Measurements from ENCODE around the gene EXOSC9. TPM values are rescaled to one million over a fixed set of nuclear protein-coding genes. Genes with fewer than 3 reads are reported as not detected.

The EXOSC9 gene
- polyA plus RNA-seq, 1 donor from 2014 or later = 67.4 TPM

DNA sequence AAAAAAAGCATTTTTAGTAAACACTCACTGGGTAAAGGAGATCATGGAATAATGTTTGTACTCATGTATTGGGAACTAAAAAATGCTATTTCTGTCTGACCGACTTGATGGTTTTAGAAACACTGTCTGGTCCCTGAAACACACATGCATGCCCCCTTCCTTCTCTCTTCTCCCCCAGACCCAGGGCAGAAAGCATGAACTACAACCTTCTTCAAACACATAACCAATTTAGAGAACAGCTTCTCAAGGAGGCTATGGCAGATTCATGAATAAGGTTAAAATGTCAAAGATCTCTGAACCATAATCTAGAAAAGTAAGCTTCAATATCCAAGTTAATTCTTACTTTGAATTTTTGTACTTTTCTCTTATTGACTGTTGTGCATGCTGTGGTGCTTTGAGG, 16.6 kb downstream of the EXOSC9 start:
- no peak for TF ChIP-seq TAF1 (IDR thresholded peaks at IDR 0.05; ENCODE audit: low read depth)
- no peak for TF ChIP-seq RAD21 (conservative IDR thresholded peaks at IDR 0.05)
- TF ChIP-seq, protein P1, sequence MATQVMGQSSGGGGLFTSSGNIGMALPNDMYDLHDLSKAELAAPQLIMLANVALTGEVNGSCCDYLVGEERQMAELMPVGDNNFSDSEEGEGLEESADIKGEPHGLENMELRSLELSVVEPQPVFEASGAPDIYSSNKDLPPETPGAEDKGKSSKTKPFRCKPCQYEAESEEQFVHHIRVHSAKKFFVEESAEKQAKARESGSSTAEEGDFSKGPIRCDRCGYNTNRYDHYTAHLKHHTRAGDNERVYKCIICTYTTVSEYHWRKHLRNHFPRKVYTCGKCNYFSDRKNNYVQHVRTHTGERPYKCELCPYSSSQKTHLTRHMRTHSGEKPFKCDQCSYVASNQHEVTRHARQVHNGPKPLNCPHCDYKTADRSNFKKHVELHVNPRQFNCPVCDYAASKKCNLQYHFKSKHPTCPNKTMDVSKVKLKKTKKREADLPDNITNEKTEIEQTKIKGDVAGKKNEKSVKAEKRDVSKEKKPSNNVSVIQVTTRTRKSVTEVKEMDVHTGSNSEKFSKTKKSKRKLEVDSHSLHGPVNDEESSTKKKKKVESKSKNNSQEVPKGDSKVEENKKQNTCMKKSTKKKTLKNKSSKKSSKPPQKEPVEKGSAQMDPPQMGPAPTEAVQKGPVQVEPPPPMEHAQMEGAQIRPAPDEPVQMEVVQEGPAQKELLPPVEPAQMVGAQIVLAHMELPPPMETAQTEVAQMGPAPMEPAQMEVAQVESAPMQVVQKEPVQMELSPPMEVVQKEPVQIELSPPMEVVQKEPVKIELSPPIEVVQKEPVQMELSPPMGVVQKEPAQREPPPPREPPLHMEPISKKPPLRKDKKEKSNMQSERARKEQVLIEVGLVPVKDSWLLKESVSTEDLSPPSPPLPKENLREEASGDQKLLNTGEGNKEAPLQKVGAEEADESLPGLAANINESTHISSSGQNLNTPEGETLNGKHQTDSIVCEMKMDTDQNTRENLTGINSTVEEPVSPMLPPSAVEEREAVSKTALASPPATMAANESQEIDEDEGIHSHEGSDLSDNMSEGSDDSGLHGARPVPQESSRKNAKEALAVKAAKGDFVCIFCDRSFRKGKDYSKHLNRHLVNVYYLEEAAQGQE (IDR thresholded peaks at IDR 0.05; ENCODE audit: borderline replicate concordance) = no peak
- no peak for TF ChIP-seq CTCF (IDR thresholded peaks at IDR 0.05; ENCODE audit: poor library complexity, severe bottlenecking)
- Histone ChIP-seq H3K4me3 (ENCODE audit: low read length) (no peak overlapping the region), H3K4me2 (ENCODE audit: low read length) (no peak overlapping the region), H3K27ac (ENCODE audit: low read length) (no peak overlapping the region), H4K20me1 (ENCODE audit: insufficient read depth) (no peaks in the 10 kb centered on the region), H3K36me3 (ENCODE audit: insufficient read depth, low read length) (no peaks in the 10 kb centered on the region), H3F3A (ENCODE audit: insufficient read depth, low read length, poor library complexity, severe bottlenecking) (no peaks in the 10 kb centered on the region), H3K27me3 (ENCODE audit: insufficient read depth, low read depth, low read length) (no peaks in the 10 kb centered on the region), H3K79me2 (replicated peaks; ENCODE audit: insufficient read depth, low read length) (peaks cover 21% of the 10 kb centered on the region), H3K9me2 (ENCODE audit: insufficient read depth, low read length) (no peaks in the 10 kb centered on the region), H3K9me3 (ENCODE audit: low read length) (no peaks in the 10 kb centered on the region), H3K9ac (ENCODE audit: low read length) (no peak overlapping the region), H2AFZ (ENCODE audit: low read depth, low read length) (no peak overlapping the region)

DNA sequence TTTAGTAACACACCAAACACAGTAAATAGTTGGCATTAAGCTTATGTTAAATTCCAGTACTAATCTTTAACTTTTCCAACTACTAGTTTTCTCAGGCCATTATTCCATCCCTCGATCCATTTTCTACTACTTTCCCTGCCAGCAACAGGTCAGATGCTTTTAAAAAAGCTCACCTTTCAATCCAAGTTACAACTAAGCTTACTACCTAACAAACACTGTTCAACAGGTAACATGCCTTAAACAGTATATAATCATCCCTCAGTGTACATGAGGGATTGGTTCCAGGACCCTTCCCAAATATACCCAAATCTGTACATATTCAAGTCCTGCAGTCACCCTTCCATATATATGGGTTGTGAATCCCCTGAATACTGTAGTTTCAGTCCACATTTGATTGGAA, 17.1 kb downstream of the EXOSC9 start:
- no peak overlapping the region for H3K4me3 ChIP-seq (ENCODE audit: low read length)
- H2AFZ ChIP-seq (ENCODE audit: low read depth, low read length) = no peak overlapping the region
- H3K79me2 ChIP-seq (replicated peaks; ENCODE audit: insufficient read depth, low read length) = peaks cover 26% of the 10 kb centered on the region
- H3K9me3 ChIP-seq (ENCODE audit: low read length) = no peaks in the 10 kb centered on the region
- H3K27ac ChIP-seq (ENCODE audit: low read length) = no peak overlapping the region
- no peak overlapping the region for H3K4me2 ChIP-seq (ENCODE audit: low read length)
- no peaks in the 10 kb centered on the region for H3F3A ChIP-seq (ENCODE audit: insufficient read depth, low read length, poor library complexity, severe bottlenecking)
- H3K9me2 ChIP-seq (ENCODE audit: insufficient read depth, low read length) = no peaks in the 10 kb centered on the region
- TF ChIP-seq RAD21 (conservative IDR thresholded peaks at IDR 0.05) = no peak
- no peaks in the 10 kb centered on the region for H3K27me3 ChIP-seq (ENCODE audit: insufficient read depth, low read depth, low read length)
- no peak overlapping the region for H3K9ac ChIP-seq (ENCODE audit: low read length)
- no peaks in the 10 kb centered on the region for H3K36me3 ChIP-seq (ENCODE audit: insufficient read depth, low read length)
- H4K20me1 ChIP-seq (ENCODE audit: insufficient read depth) = no peaks in the 10 kb centered on the region

DNA sequence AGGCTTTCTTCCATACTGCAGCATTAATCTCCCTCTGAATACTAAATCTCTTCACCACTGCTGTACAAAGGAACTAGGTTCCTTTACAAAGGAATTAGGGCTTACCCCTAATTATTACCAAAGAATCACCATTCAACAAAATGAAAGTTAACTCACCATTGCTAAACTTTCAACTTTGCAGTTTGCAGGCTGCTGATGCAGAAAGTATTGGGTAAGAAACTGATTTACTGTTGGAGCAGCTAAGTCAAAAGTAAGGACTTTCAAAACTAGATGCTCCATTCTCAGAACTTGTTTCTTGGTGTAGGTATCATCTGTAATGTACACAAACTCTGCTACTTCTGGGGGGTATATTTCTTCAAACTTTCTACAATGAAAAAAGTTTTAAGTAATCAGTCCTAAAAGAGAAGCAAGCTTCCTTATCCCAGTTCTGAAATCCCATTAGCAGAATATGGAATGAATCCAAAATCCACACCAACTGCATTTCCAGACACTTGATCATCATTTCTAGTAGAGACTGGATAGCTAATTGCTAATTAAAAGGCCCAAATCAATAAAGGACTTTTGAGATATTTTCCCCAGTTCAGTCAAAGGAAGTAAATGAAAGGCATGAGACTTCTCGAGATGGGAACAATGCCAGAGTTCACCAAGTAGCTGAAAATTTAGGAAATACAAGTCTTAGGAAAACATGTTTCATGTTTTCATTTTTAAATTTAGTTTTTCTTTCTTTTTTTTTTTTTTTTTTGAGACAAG, 18.3 kb downstream of the EXOSC9 start:
- Histone ChIP-seq H3K9me2 (ENCODE audit: insufficient read depth, low read length) (no peaks in the 10 kb centered on the region), H2AFZ (ENCODE audit: low read depth, low read length) (no peak overlapping the region), H3F3A (ENCODE audit: insufficient read depth, low read length, poor library complexity, severe bottlenecking) (no peaks in the 10 kb centered on the region), H3K9ac (ENCODE audit: low read length) (no peak overlapping the region), H3K27ac (ENCODE audit: low read length) (no peak overlapping the region), H4K20me1 (ENCODE audit: insufficient read depth) (no peaks in the 10 kb centered on the region), H3K4me2 (ENCODE audit: low read length) (no peak overlapping the region), H3K27me3 (ENCODE audit: insufficient read depth, low read depth, low read length) (no peaks in the 10 kb centered on the region), H3K79me2 (replicated peaks; ENCODE audit: insufficient read depth, low read length) (peaks cover 26% of the 10 kb centered on the region), H3K4me3 (ENCODE audit: low read length) (no peak overlapping the region), H3K9me3 (ENCODE audit: low read length) (no peaks in the 10 kb centered on the region), H3K36me3 (ENCODE audit: insufficient read depth, low read length) (no peaks in the 10 kb centered on the region)
- TF ChIP-seq TAF1 (IDR thresholded peaks at IDR 0.05; ENCODE audit: low read depth) (no peak), POLR2AphosphoS5 (IDR thresholded peaks at IDR 0.05) (no peak), SMC3 (conservative IDR thresholded peaks at IDR 0.05; ENCODE audit: poor library complexity) (no peak), EZH2 (IDR thresholded peaks at IDR 0.05; ENCODE audit: borderline replicate concordance, insufficient read depth, low read length, poor library complexity, severe bottlenecking) (no peak), EP300 (conservative IDR thresholded peaks at IDR 0.05; ENCODE audit: poor library complexity, severe bottlenecking) (no peak), CTCF (IDR thresholded peaks at IDR 0.05; ENCODE audit: poor library complexity, severe bottlenecking) (no peak), MXI1 (conservative IDR thresholded peaks at IDR 0.05; ENCODE audit: poor library complexity, severe bottlenecking) (no peak), RAD21 (conservative IDR thresholded peaks at IDR 0.05) (no peak)
- TF ChIP-seq, protein P1 (IDR thresholded peaks at IDR 0.05; ENCODE audit: borderline replicate concordance) = no peak

Measured in neural cell (in vitro differentiated cells).